ENCODE measurements around the gene ARPC5L.
"Not testable (repeated sequence)": the region's sequence is repeated elsewhere in the genome, so short reads cannot be mapped to it uniquely, and the experiment has no call there.

ARPC5L gene

DNA sequence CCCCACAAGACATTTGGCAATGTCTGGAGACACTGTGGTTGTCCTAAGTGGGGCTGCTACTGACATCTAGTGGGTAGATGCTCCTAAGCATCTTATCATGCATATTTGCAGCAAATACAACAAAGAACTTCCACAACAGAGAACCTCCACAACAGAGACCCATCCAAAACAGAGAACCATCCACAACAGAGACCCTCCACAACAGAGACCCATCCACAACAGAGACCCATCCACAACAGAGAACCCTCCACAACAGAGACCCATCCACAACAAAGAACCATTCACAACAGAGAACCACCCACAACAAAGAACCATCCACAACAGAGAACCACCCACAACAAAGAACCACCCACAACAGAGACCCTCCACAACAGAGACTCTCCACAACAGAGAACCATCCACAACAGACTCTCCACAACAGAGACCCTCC lies 32.8 kb downstream of the ARPC5L start:
- DNase-seq = no peak

DNA sequence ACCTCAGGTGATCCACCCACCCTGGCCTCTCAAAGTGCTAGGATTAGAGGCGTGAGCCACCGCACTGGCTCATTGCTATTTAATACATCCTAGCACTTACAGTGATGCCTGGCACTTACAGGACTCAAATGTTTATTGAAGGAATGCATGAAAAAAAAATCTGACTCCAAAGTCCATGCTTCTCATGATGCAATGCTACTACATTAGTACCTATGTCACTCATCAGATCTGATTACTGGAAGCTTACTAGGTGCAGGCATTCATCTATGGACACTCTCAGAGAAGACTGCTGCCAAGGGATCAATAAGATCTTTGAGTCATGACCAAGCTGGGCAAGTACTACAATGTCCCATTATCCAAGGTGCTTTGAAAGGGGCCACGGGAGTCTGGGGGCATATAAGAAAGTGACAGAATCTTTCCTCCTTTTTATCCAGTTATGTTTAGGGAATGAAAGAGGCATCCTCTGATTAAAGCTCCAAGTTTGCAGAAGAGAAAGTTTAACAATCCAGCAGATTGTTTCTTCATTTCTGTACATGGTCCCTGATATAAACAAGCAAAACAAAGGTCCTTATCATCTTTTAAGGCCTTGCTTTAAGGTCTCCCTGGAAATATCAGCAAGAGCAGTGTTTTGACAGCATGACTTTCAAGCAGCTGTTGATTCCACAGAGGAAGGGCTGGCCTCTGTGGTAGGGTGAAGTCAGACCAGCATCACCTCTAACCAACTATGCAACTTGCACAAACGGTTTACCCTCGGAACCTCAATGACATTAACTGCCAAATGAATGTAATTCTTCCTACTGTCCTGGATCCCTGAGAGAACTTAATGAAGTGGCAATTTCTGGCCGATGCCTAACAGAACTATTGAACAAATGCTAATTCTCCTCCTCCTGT lies 35.9 kb downstream of the ARPC5L start:
- no peak for DNase-seq

DNA sequence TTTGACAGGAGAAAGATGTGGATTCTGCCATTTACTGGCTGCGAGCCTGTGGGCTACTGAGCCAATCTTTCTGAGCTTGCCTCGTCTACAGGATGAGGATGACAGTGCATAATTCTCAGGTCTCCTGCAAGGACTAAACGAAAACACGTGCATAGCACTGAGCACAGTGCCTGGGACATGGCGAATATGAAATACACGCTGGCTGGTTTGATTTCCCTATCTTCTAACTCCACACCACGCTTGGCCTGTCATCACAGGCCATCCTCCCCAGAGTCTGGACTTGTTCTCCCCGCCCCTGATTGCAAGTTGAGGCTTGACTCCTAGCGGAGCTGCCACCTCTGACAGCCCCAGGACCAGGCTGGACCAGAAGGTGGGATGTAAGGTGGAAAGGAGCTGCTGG lies 37.9 kb downstream of the ARPC5L start:
- DNase-seq = no peak

DNA sequence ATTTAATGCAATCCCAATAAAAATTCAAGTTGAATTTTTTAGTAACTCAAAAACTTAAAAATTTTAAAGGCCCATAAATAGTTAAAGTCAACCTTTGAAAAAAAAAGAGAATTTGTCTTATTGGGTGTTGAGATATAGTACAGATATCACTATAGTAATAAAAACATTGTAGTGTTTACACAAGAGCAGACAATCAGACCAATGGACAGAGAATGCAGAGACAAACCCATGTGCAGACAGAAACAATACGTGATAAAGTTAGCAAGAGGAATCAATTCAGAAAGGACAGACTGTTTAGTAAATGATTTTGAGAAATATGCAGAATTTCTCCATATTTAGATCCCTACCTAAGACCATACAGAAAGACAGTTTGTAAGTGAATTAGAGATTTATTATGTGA lies 45.0 kb downstream of the ARPC5L start:
- no peak for DNase-seq

DNA sequence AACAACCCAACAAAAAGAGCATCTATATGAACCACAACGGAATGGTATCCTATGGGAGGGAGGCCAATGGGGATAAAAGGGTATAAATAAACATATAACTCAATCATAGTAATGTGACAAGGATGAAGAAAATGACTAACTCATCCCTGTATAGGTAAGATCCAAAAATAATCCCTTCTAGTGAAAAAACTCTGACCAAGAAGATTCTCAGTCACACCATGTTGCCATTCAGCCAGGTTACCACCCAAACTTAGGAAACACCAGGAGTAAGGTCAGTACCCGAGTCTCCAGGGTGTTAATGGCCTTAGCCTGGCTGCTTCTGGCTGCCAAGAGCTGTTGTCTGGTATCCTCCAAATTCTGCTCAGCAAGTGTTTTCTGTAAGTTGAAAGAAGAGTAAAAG lies 46.2 kb downstream of the ARPC5L start:
- DNase-seq = no peak

DNA sequence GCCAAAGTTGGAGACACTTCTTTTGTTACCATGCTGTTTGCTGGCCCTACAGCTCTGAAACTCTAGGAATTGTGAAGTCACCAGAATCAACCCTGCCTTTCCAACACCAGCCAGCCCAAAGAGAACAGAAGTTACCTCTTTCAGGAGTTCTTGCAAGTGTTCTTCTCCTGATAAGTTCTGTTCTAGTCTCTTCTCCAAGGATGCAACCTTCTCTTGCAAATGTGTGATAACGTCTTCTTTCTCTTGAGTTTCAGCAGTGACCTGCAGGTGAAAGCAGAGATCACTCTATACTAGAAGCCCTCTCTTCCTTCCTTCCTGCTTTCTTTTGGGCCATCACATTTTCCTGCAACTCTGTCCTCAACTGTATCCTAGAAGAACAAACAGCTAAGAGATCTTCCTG lies 49.8 kb downstream of the ARPC5L start:
- DNase-seq = no peak

DNA sequence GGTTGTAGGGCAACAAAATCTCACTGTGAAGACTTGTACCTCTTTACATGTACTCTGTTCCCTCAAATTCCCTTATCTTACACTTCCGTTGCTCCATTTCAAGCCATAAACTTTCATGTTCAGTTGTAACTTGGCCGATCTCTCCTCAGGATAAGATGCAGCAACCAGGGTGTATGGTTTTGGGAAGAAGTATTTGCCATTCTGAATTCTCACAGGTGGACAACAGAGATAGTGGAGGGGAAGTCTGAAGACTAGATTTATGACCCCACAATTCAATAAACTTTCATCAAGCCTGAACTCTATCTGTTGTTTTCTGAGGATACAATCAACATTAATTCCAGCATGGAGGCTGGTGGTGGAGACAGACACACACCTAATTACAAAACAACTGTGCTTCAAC lies 51.4 kb downstream of the ARPC5L start:
- no peak for DNase-seq

DNA sequence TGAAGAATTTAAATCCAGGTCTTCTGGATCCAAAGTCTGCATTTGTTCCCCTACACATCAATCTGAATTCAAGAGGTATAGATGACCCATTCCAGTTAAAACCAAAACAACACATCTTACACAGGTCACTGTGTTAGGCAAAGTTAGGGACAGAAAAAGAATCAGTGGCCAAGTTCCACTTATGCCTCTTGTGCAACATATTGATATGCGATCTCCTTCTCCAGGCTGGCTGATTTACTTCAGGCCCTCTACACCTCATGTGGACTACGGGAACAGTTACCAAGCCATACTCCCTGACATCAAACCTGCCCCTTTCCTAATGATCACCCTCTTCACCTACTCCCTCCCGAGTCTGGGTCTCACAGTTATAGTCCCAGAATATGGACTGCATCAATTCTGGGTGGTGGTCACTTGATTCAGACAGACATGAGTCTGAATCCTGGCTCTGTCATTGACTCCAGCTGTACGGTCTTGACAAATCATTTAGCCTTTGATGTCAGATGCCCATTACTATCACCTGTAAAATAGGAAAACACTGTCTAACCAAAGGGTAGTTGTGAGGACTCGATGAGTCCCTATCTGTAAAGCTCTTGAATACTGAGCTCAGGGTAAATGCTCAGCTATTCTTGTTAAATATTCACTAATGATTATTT lies 52.9 kb downstream of the ARPC5L start:
- no peak for DNase-seq

DNA sequence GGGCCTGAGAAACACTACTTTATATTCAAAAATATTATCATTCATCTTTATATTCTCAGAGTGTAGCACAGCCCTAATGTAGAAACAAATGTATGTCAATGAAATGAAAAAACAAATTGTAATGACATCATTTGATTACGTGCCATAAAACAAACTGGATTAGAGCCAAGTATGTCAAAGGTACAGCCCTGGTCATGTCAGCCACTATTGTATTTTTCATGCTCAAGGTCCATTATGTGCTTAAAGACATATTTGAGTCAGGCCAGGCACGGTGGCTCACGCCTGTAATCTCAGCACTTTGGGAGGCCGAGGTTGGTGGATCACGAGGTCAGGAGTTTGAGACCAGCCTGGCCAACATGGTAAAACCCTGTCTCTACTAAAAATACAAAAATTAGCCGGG lies 58.5 kb downstream of the ARPC5L start:
- not testable (repeated sequence) for DNase-seq

Measured in NCI-H146 (cell line).